Thyroid gland (tissue), 4 donors: ENCODE measurements around the gene RCAN2.

Source experiments
- POLR2A ChIP-seq, 2 donors: fragments of 450-650 bp; IDR thresholded peaks; one replicate each; pipeline ENCODE4 v1.6.1; 2017; ENCODE audit warnings: antibody characterized with exemption in 2 of 2, mild to moderate bottlenecking in 2 of 2, moderate library complexity in 1 of 2
- TF ChIP-seq, protein P1 (sequence below), 6 experiments: fragments of 200-600 bp in 3 of 6; fragments of 450-650 bp in 3 of 6; sonication (generic) in 3 of 6; IDR thresholded peaks; one replicate each; pipeline ENCODE4 v1.5.1; 2016 to 2019; ENCODE audit warnings: antibody characterized with exemption in 6 of 6, mild to moderate bottlenecking in 2 of 6, inconsistent platforms in 1 of 6, moderate library complexity in 1 of 6

DNA sequence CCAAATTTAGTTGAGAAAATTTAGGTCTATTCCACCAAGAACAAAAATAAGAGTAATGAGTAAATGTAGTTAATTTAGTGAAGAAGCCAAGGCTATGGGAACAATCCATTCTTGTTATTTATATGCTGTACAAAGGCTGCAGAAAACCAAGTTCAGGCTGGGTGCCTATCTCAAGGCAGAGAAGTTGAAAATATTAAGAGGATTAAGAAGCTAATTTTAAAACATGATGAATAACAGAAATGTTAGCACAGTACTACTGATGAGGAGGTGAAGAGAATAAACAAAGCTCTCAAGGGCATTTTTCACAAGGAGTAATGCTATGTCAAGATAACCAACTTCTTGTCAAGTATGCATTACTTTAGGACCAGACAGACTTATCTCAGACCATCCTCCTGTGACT, 68.6 kb downstream of the RCAN2 start:
- TF ChIP-seq, protein P1, sequence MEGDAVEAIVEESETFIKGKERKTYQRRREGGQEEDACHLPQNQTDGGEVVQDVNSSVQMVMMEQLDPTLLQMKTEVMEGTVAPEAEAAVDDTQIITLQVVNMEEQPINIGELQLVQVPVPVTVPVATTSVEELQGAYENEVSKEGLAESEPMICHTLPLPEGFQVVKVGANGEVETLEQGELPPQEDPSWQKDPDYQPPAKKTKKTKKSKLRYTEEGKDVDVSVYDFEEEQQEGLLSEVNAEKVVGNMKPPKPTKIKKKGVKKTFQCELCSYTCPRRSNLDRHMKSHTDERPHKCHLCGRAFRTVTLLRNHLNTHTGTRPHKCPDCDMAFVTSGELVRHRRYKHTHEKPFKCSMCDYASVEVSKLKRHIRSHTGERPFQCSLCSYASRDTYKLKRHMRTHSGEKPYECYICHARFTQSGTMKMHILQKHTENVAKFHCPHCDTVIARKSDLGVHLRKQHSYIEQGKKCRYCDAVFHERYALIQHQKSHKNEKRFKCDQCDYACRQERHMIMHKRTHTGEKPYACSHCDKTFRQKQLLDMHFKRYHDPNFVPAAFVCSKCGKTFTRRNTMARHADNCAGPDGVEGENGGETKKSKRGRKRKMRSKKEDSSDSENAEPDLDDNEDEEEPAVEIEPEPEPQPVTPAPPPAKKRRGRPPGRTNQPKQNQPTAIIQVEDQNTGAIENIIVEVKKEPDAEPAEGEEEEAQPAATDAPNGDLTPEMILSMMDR (IDR thresholded peaks at IDR 0.05): no peak
- no peak for TF ChIP-seq POLR2A (IDR thresholded peaks at IDR 0.05)
